Activated CD4-positive, alpha-beta T cell treated with anti-CD3 and anti-CD28 coated beads, Interleukin-2, Interleukin-4, amounts not matched to agents 100 ng/mL and 50 ng/mL, durations not matched to agents 16 hours and 8 hours (primary cell): Measurements from ENCODE around the gene ATF7.

Source experiments
- DNase-seq: peaks from one replicate; pipeline ENCODE4 v3.0.0-alpha.2; 2020; ENCODE audit warnings: low spot score

The ATF7 gene

GRCh38 chr12:53524476-53524875 is 101.7 kb downstream of the ATF7 start:
- DNase-seq = no peak

- DNase-seq = no peak
Measured at GRCh38 chr12:53523131-53523530, 103.1 kb downstream of the ATF7 start.

GRCh38 chr12:53518381-53518780 is 107.8 kb downstream of the ATF7 start:
- DNase-seq = no peak

GRCh38 chr12:53516758-53517455 is 109.3 kb downstream of the ATF7 start:
- DNase-seq = no peak

- no peak for DNase-seq
Measured at GRCh38 chr12:53515291-53515680, 110.9 kb downstream of the ATF7 start.

GRCh38 chr12:53514628-53515290 is 111.4 kb downstream of the ATF7 start:
- no peak for DNase-seq

GRCh38 chr12:53513712-53514410 is 112.3 kb downstream of the ATF7 start:
- no peak for DNase-seq

GRCh38 chr12:53510181-53510812 is 115.9 kb downstream of the ATF7 start:
- DNase-seq = no peak

- peak; percentile 89 for DNase-seq
Measured at GRCh38 chr12:53508534-53509170, 117.5 kb downstream of the ATF7 start.

- DNase-seq = no peak
Measured at GRCh38 chr12:53507603-53507885, 118.6 kb downstream of the ATF7 start.

GRCh38 chr12:53506881-53507602 is 119.1 kb downstream of the ATF7 start, which contains the start of gene NPFF:
Gene NPFF (minus strand): TSS chr12:53507484. CDS start chr12:53507474, 10 bp downstream.
- DNase-seq = no peak

- no peak for DNase-seq
Measured at GRCh38 chr12:53506450-53506785, 119.8 kb downstream of the ATF7 start.

- no peak for DNase-seq
Measured at GRCh38 chr12:53505555-53506449, 120.4 kb downstream of the ATF7 start.

- DNase-seq = no peak
Measured at GRCh38 chr12:53505086-53505485, 121.1 kb downstream of the ATF7 start.

- no peak for DNase-seq
Measured at GRCh38 chr12:53504004-53504920, 121.9 kb downstream of the ATF7 start.

- DNase-seq = no peak
Measured at GRCh38 chr12:53502983-53503728, 123.0 kb downstream of the ATF7 start.

- DNase-seq = no peak
Measured at GRCh38 chr12:53502331-53502730, 123.9 kb downstream of the ATF7 start.

- DNase-seq = no peak
Measured at GRCh38 chr12:53501615-53502181, 124.5 kb downstream of the ATF7 start.
